SK-N-SH (cell line): ENCODE measurements around the gene PSMF1.

Source experiments
- EP300 ChIP-seq, 2 experiments: IDR thresholded peaks; 2 replicates each; pipeline versions ENCODE4 v1.4.0 to v1.6.1; 2012; ENCODE audit warnings: borderline replicate concordance in 1 of 2, low read depth in 1 of 2, low read length in 1 of 2
- EZH2phosphoT487 ChIP-seq: fragments of 200-600 bp; sonication (generic); IDR thresholded peaks from 2 replicates; pipeline ENCODE4 v1.6.1; 2017; ENCODE audit warnings: low read depth, mixed run types, mild to moderate bottlenecking, antibody characterized with exemption, moderate library complexity, borderline replicate concordance
- FOXM1 ChIP-seq: IDR thresholded peaks from 2 replicates; pipeline ENCODE4 v1.4.0; 2012; ENCODE audit warnings: low read depth, mild to moderate bottlenecking
- JUND ChIP-seq: IDR thresholded peaks from 2 replicates; pipeline ENCODE4 v1.4.0; 2012
- NFIC ChIP-seq: IDR thresholded peaks from 2 replicates; pipeline ENCODE4 v1.4.0; 2012; ENCODE audit warnings: borderline replicate concordance
- NRF1 ChIP-seq: IDR thresholded peaks from 2 replicates; pipeline ENCODE4 v1.6.1; 2012; ENCODE audit warnings: low read depth, mild to moderate bottlenecking, low read length
- POLR2AphosphoS5 ChIP-seq: IDR thresholded peaks from 2 replicates; pipeline ENCODE4 v1.6.1; 2012; ENCODE audit warnings: low read depth, low read length
- RXRA ChIP-seq: IDR thresholded peaks from 2 replicates; pipeline ENCODE4 v1.4.0; 2012; ENCODE audit warnings: low read depth, mild to moderate bottlenecking, borderline replicate concordance
- SMC3 ChIP-seq: IDR thresholded peaks from 2 replicates; pipeline ENCODE4 v1.6.1; 2012; ENCODE audit warnings: low read depth, low read length, improper control_type of control experiment
- USF2 ChIP-seq: fragments of 150-350 bp; IDR thresholded peaks from 2 replicates; pipeline ENCODE4 v1.6.1; 2017; ENCODE audit warnings: antibody characterized with exemption, low read length, low read depth, borderline replicate concordance
- ZBTB33 ChIP-seq: IDR thresholded peaks from 2 replicates; pipeline ENCODE4 v1.4.0; 2012; ENCODE audit warnings: low read depth, borderline replicate concordance
- TF ChIP-seq, protein P1 (sequence below): fragments of 200-600 bp; sonication (generic); IDR thresholded peaks from 2 replicates; pipeline ENCODE4 v1.6.1; 2017; ENCODE audit warnings: antibody characterized with exemption, mild to moderate bottlenecking, moderate library complexity
- TF ChIP-seq, protein P2 (sequence below): IDR thresholded peaks from 2 replicates; pipeline ENCODE4 v1.6.1; 2012; ENCODE audit warnings: mild to moderate bottlenecking, low read depth, low read length, moderate library complexity

DNA sequence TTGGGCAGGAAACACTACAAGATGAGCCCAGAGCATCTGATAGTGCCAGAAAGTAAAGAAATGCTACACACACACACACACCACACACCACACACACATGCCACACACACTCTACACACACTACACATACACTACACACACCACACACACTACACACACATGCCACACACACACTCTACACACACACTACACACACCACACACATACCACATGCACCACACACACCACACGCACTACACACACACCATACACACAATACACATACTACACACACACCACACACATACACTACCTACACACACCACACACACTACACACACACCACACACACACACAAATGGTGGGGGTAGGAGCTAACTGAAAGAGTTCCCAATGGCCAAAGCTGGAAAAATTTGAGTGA lies 69.9 kb downstream of the PSMF1 start:
- no peak for TF ChIP-seq POLR2AphosphoS5
- TF ChIP-seq JUND: no peak
- no peak for TF ChIP-seq SMC3
- no peak for TF ChIP-seq RXRA
- TF ChIP-seq, protein P1, sequence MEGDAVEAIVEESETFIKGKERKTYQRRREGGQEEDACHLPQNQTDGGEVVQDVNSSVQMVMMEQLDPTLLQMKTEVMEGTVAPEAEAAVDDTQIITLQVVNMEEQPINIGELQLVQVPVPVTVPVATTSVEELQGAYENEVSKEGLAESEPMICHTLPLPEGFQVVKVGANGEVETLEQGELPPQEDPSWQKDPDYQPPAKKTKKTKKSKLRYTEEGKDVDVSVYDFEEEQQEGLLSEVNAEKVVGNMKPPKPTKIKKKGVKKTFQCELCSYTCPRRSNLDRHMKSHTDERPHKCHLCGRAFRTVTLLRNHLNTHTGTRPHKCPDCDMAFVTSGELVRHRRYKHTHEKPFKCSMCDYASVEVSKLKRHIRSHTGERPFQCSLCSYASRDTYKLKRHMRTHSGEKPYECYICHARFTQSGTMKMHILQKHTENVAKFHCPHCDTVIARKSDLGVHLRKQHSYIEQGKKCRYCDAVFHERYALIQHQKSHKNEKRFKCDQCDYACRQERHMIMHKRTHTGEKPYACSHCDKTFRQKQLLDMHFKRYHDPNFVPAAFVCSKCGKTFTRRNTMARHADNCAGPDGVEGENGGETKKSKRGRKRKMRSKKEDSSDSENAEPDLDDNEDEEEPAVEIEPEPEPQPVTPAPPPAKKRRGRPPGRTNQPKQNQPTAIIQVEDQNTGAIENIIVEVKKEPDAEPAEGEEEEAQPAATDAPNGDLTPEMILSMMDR: no peak
- no peak for TF ChIP-seq ZBTB33
- TF ChIP-seq USF2: no peak
- no peak for TF ChIP-seq EZH2phosphoT487
- no peak for TF ChIP-seq NFIC
- TF ChIP-seq EP300 (IDR thresholded peaks at IDR 0.05; ENCODE audit: borderline replicate concordance in 1 of 2, low read depth in 1 of 2, low read length in 1 of 2): no peak
- no peak for TF ChIP-seq NRF1
- TF ChIP-seq FOXM1: no peak
- TF ChIP-seq, protein P2, sequence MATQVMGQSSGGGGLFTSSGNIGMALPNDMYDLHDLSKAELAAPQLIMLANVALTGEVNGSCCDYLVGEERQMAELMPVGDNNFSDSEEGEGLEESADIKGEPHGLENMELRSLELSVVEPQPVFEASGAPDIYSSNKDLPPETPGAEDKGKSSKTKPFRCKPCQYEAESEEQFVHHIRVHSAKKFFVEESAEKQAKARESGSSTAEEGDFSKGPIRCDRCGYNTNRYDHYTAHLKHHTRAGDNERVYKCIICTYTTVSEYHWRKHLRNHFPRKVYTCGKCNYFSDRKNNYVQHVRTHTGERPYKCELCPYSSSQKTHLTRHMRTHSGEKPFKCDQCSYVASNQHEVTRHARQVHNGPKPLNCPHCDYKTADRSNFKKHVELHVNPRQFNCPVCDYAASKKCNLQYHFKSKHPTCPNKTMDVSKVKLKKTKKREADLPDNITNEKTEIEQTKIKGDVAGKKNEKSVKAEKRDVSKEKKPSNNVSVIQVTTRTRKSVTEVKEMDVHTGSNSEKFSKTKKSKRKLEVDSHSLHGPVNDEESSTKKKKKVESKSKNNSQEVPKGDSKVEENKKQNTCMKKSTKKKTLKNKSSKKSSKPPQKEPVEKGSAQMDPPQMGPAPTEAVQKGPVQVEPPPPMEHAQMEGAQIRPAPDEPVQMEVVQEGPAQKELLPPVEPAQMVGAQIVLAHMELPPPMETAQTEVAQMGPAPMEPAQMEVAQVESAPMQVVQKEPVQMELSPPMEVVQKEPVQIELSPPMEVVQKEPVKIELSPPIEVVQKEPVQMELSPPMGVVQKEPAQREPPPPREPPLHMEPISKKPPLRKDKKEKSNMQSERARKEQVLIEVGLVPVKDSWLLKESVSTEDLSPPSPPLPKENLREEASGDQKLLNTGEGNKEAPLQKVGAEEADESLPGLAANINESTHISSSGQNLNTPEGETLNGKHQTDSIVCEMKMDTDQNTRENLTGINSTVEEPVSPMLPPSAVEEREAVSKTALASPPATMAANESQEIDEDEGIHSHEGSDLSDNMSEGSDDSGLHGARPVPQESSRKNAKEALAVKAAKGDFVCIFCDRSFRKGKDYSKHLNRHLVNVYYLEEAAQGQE: no peak
